ENCODE measurements around the gene PIRT.

GRCh38 chr17:10838682-10839081 lies 795 bp upstream of the PIRT start:
- TF ChIP-seq EP300 (IDR thresholded peaks at IDR 0.05) (no peak), CTCF (IDR thresholded peaks at IDR 0.05) (no peak), MAX (IDR thresholded peaks at IDR 0.05) (no peak), USF2 (IDR thresholded peaks at IDR 0.05) (no peak), HDAC2 (IDR thresholded peaks at IDR 0.05) (no peak), POLR2A (IDR thresholded peaks at IDR 0.05; ENCODE audit: low read length) (no peak), KDM1A (IDR thresholded peaks at IDR 0.05; ENCODE audit: low read depth) (no peak)
